Karpas-422 (cell line): ENCODE results near the gene TRIML1. TPM values are rescaled to one million over a fixed set of nuclear protein-coding genes. Genes with fewer than 3 reads are reported as not detected.

Experiments used
- DNase-seq: peaks from one replicate; pipeline ENCODE4 v3.0.0-alpha.2; 2015
- H2AFZ ChIP-seq: fragments of 200-600 bp; sonication (generic); 2 replicates; pipeline ENCODE4 v1.6.1; 2014; ENCODE audit warnings: antibody characterized with exemption, low read length, mixed read lengths
- H3K27ac ChIP-seq: fragments of 200-600 bp; sonication (generic); 2 replicates; pipeline ENCODE4 v1.5.1; 2014; ENCODE audit warnings: mild to moderate bottlenecking, low read length, moderate library complexity
- H3K27me3 ChIP-seq: fragments of 200-600 bp; sonication (generic); 2 replicates; pipeline ENCODE4 v1.6.1; 2014; ENCODE audit warnings: low read length, mixed read lengths
- H3K36me3 ChIP-seq: fragments of 200-600 bp; sonication (generic); 2 replicates; pipeline ENCODE4 v1.6.1; 2014; ENCODE audit warnings: low read length, mixed read lengths; ENCODE audit not compliant: insufficient read depth
- H3K4me1 ChIP-seq: fragments of 200-600 bp; sonication (generic); 2 replicates; pipeline ENCODE4 v1.6.1; 2014; ENCODE audit warnings: mild to moderate bottlenecking, low read length, mixed read lengths
- H3K4me2 ChIP-seq: fragments of 200-600 bp; sonication (generic); 2 replicates; pipeline ENCODE4 v1.6.1; 2014; ENCODE audit warnings: low read length, low read depth, mild to moderate bottlenecking; ENCODE audit not compliant: poor library complexity, severe bottlenecking
- H3K4me3 ChIP-seq: fragments of 200-600 bp; sonication (generic); 2 replicates; pipeline ENCODE4 v1.5.1; 2014; ENCODE audit warnings: mild to moderate bottlenecking, antibody characterized with exemption, low read length, mixed read lengths
- H3K79me2 ChIP-seq: fragments of 200-600 bp; sonication (generic); 2 replicates; pipeline ENCODE4 v1.6.1; 2014; ENCODE audit warnings: mild to moderate bottlenecking, low read length, mixed read lengths
- H3K9ac ChIP-seq: fragments of 200-600 bp; sonication (generic); 2 replicates; pipeline ENCODE4 v1.6.0; 2014; ENCODE audit warnings: low read length
- H3K9me2 ChIP-seq: fragments of 200-600 bp; sonication (generic), shearing (Covaris generic); replicated peaks from 2 replicates; pipeline ENCODE4 v1.6.0; 2014; ENCODE audit warnings: mild to moderate bottlenecking, low read length, moderate library complexity; ENCODE audit not compliant: insufficient read depth
- H3K9me3 ChIP-seq: fragments of 300-700, 200-600 bp; sonication (generic); 2 replicates; pipeline ENCODE4 v1.6.1; 2014; ENCODE audit warnings: low read length, mixed read lengths
- H4K20me1 ChIP-seq: fragments of 200-600 bp; sonication (generic); 2 replicates; pipeline ENCODE4 v1.6.1; 2014; ENCODE audit warnings: mild to moderate bottlenecking, antibody characterized with exemption, low read length, low read depth; ENCODE audit not compliant: insufficient read depth
- small RNA-seq: library from RNA; depleted of rRNA; stranded (forward); fragments of <200 nt; gene quantifications from one replicate; pipeline ENCODE3, GENCODE V24; 2014
- total RNA-seq: library from RNA; depleted of rRNA; stranded (reverse); fragments of >200 nt; shearing (Covaris generic); gene quantifications from 2 replicates; pipeline ENCODE4 v1.2.3, GENCODE V29; 2014; ENCODE audit warnings: low replicate concordance; rRNA removed

The TRIML1 gene
- total RNA-seq, 1 experiment from 2014 or later = not detected

GRCh38 chr4:188178806-188179205 is 39.6 kb downstream of the TRIML1 start:
- no peaks in the 10 kb centered on the region for H4K20me1 ChIP-seq
- H3K4me2 ChIP-seq = no peak overlapping the region
- no peaks in the 10 kb centered on the region for H3K9me2 ChIP-seq
- H3K27ac ChIP-seq = no peak overlapping the region
- H2AFZ ChIP-seq = no peak overlapping the region
- H3K4me1 ChIP-seq = no peaks in the 10 kb centered on the region
- H3K9ac ChIP-seq = no peak overlapping the region
- H3K9me3 ChIP-seq = no peaks in the 10 kb centered on the region
- H3K4me3 ChIP-seq = no peak overlapping the region
- no peaks in the 10 kb centered on the region for H3K27me3 ChIP-seq
- H3K36me3 ChIP-seq = no peaks in the 10 kb centered on the region
- DNase-seq = no peak
- no peaks in the 10 kb centered on the region for H3K79me2 ChIP-seq

DNA sequence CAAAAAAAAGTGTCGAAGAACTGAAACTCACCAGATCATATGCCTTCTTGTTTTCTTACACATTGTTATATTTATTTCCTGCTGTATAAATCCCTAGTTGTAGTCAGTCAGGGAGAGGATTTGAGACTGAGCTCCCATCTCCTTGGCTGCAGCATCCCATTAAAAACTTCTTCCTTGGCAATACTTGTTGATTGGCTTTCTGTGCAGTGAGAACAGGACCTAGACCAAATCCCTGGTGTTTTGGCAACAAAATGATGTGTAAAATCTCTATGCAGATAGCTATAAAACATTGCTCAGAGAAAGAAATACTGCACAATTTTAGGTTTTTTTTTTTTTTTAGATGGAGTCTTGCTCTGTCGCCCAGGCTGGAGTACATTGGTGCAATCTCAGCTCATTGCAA is 47.9 kb downstream of the TRIML1 start:
- Histone ChIP-seq H3K9me3 (no peaks in the 10 kb centered on the region), H3K4me3 (no peak overlapping the region), H3K79me2 (no peaks in the 10 kb centered on the region), H3K27me3 (no peaks in the 10 kb centered on the region), H3K9ac (no peak overlapping the region), H3K9me2 (no peaks in the 10 kb centered on the region), H2AFZ (no peak overlapping the region), H3K4me2 (no peak overlapping the region), H3K27ac (no peak overlapping the region), H3K36me3 (no peaks in the 10 kb centered on the region), H3K4me1 (no peaks in the 10 kb centered on the region), H4K20me1 (no peaks in the 10 kb centered on the region)
- DNase-seq = no peak

GRCh38 chr4:188190461-188190860 is 51.2 kb downstream of the TRIML1 start:
- Histone ChIP-seq H3K4me1 (no peaks in the 10 kb centered on the region), H3K27ac (no peak overlapping the region), H3K36me3 (no peaks in the 10 kb centered on the region), H3K4me2 (no peak overlapping the region), H3K9me3 (no peaks in the 10 kb centered on the region), H3K9me2 (no peaks in the 10 kb centered on the region), H3K9ac (no peak overlapping the region), H4K20me1 (no peaks in the 10 kb centered on the region), H3K79me2 (no peaks in the 10 kb centered on the region), H3K27me3 (no peaks in the 10 kb centered on the region), H2AFZ (no peak overlapping the region), H3K4me3 (no peak overlapping the region)
- DNase-seq = no peak

DNA sequence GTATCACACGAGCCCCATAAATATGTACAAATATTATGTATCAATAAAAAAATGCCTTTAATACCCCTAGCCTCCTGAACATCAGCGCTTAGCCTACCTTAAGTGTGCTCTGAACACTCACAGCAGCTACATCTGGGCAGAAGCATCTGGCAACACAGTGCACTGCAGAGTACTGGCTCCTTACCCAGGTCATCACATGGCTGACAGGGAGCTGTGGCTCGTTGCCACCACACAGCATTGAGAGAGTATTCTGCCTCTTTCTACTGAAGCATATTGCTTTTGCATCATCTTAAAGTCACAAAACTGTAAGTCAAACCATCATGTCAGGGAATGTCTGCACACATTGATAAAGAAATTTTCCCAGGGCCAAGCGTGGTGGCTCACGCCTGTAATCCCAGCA is 55.2 kb downstream of the TRIML1 start:
- no peaks in the 10 kb centered on the region for H3K9me3 ChIP-seq
- H3K4me2 ChIP-seq = no peak overlapping the region
- H4K20me1 ChIP-seq = no peaks in the 10 kb centered on the region
- H3K9ac ChIP-seq = no peak overlapping the region
- H3K9me2 ChIP-seq = no peaks in the 10 kb centered on the region
- H3K27ac ChIP-seq = no peak overlapping the region
- H2AFZ ChIP-seq = no peak overlapping the region
- DNase-seq = no peak
- H3K4me1 ChIP-seq = no peaks in the 10 kb centered on the region
- no peaks in the 10 kb centered on the region for H3K27me3 ChIP-seq
- H3K79me2 ChIP-seq = no peaks in the 10 kb centered on the region
- H3K36me3 ChIP-seq = no peaks in the 10 kb centered on the region
- no peak overlapping the region for H3K4me3 ChIP-seq

DNA sequence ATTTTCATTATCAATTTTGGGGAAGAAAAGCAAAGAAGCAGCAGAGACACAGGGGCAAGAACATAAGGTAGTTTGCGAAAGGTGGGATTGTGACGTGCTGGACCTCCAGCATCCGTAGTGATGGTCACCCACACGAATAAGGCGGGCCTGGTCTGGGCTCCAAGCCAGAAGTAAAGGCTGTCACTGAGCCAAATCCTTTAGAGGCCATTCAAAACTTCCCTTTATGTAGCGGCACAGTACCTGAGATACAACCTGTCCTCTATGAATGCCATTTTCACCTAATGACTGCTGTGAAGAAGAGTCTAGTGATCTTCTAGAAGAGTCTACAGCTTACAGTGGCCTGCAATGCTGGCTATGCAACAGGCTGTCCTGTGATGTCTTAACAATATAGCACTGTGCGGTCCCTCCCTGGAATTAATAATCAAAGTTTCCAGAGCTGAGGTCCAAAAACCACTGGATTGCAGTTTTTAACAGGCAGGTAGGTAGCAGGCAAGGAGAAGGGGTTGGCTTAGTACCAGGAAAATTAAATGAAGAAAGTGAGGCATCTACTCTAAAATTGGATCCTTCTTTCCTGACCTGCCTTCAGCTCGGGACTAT is 56.2 kb downstream of the TRIML1 start:
- Histone ChIP-seq H3K4me1 (no peaks in the 10 kb centered on the region), H4K20me1 (no peaks in the 10 kb centered on the region), H3K36me3 (no peaks in the 10 kb centered on the region), H3K4me3 (no peak overlapping the region), H3K9me2 (no peaks in the 10 kb centered on the region), H3K79me2 (no peaks in the 10 kb centered on the region), H3K27ac (no peak overlapping the region), H3K9ac (no peak overlapping the region), H3K27me3 (no peaks in the 10 kb centered on the region), H3K4me2 (no peak overlapping the region), H2AFZ (no peak overlapping the region), H3K9me3 (no peaks in the 10 kb centered on the region)
- DNase-seq = no peak

DNA sequence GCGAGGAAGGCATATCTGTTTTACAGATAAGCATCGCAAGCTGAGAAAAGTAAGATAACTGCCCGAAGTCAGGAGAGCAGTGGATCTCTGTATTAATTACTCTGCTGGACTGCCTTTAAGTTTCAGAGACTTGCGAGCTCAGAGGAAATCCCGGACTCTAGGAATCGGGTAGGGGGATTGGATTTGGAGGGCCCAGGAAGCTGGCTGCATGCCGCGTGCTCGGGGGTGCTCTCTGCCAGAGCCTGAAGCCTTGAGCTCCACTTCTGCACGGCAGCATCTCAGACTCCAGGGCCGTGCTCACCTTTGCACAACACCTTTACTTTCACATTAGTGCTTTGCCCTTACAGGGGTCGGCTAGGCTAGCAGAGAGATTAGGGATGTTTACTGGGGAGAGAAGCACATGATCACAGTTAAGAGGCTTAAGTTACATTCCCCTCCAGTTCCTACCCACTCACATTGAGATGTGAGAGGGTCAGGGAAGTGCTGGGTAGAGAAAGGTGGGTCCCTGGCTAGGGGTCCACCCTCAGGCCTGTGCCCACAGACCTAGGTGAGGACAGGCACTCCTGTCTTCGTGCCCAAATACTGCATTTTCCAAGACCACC is 57.0 kb downstream of the TRIML1 start:
- no peak overlapping the region for H3K4me3 ChIP-seq
- H3K27me3 ChIP-seq = no peaks in the 10 kb centered on the region
- no peak overlapping the region for H3K9ac ChIP-seq
- no peaks in the 10 kb centered on the region for H3K79me2 ChIP-seq
- no peaks in the 10 kb centered on the region for H3K9me2 ChIP-seq
- H3K36me3 ChIP-seq = no peaks in the 10 kb centered on the region
- H3K9me3 ChIP-seq = no peaks in the 10 kb centered on the region
- H3K4me2 ChIP-seq = no peak overlapping the region
- DNase-seq = no peak
- no peak overlapping the region for H3K27ac ChIP-seq
- no peak overlapping the region for H2AFZ ChIP-seq
- H3K4me1 ChIP-seq = no peaks in the 10 kb centered on the region
- H4K20me1 ChIP-seq = no peaks in the 10 kb centered on the region

Small RNA genes within 50 kb of the gene (small RNA-seq; reads per million reads assigned to genes)
- not detected for gene RNU6-173P

Other genes starting within 250 kb of the TRIML1 start
- gene ZFP42, start 143.7 kb upstream of the TRIML1 start, total RNA-seq = not detected in 2 replicates
- gene TRIML2, start 29.8 kb upstream of the TRIML1 start, total RNA-seq = not detected in 2 replicates